ENCODE data around the gene FURIN. TPM values are rescaled to one million over a fixed set of nuclear protein-coding genes. Genes with fewer than 3 reads are reported as not detected.
A peak's percentile ranks its signal among the peaks of the same experiment; 100 is the strongest.

Gene FURIN
- total RNA-seq, 4 donors from 2014 or later = 28.7 to 71.1 (median 42.4) TPM

DNA sequence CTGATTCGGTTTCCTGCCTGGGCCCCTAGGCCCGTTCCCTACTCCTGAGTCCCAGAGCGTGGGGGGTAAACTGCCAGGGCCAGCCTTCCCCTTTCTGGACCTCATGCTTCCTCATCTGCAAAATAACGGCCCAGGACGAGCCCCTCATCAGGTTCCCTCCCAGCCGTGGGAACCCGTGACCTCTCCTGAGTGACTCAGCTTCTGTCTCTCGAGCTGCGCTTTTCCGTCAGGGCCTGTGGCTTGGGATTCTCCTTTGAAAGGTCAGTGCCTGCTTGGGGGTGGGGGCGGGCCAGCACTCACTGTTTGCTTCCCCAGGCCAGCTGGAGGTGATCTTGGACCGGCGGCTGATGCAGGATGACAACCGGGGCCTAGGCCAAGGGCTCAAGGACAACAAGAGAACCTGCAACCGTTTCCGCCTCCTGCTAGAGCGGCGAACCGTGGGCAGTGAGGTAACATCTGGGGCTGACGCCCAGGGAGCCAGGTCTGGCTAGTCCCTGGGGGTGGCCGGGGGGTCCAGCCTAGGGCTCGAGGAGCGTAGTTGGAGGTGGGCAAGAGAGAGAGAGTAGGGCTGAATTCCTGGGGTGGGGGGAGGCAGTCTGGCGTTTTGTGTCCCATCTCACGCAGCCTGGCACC, 47.5 kb downstream of the FURIN start:
- peaks cover 18 to 100% (median 35%) of the 10 kb centered on the region in 3 donors for H3K36me3 ChIP-seq
- peak overlapping the region in 1 of 4 donors; percentile 28 for H3K27ac ChIP-seq
- WGBS, 2 donors = 71 to 73% methylated on average over 18 to 25 of the region's 25 CpGs
- H3K4me1 ChIP-seq = peaks cover 0 to 4% (median 0%) of the 10 kb centered on the region in 4 donors
- H3K27me3 ChIP-seq = no peaks in the 10 kb centered on the region
- no peaks in the 10 kb centered on the region for H3K9me3 ChIP-seq
- no peak overlapping the region for H3K4me3 ChIP-seq
- no peak for DNase-seq (ENCODE audit: low spot score in 2 of 2)
- TF ChIP-seq EP300 (IDR thresholded peaks at IDR 0.05) = no peak
- no peak for TF ChIP-seq POLR2A (IDR thresholded peaks at IDR 0.05)

GRCh38 chr15:90916461-90916860, 48.1 kb downstream of the FURIN start:
- Histone ChIP-seq H3K9me3 (no peaks in the 10 kb centered on the region), H3K36me3 (peaks cover 14 to 100% (median 30%) of the 10 kb centered on the region in 3 donors), H3K4me3 (no peak overlapping the region), H3K4me1 (peaks cover 0 to 4% (median 0%) of the 10 kb centered on the region in 4 donors), H3K27ac (peak overlapping the region in 1 of 4 donors; percentile 28), H3K27me3 (no peaks in the 10 kb centered on the region)
- WGBS, 2 donors = 84 to 85% methylated on average over 11 of the region's 11 CpGs
- no peak for TF ChIP-seq POLR2A (IDR thresholded peaks at IDR 0.05)
- TF ChIP-seq EP300 (IDR thresholded peaks at IDR 0.05) = no peak
- TF ChIP-seq, protein P1, sequence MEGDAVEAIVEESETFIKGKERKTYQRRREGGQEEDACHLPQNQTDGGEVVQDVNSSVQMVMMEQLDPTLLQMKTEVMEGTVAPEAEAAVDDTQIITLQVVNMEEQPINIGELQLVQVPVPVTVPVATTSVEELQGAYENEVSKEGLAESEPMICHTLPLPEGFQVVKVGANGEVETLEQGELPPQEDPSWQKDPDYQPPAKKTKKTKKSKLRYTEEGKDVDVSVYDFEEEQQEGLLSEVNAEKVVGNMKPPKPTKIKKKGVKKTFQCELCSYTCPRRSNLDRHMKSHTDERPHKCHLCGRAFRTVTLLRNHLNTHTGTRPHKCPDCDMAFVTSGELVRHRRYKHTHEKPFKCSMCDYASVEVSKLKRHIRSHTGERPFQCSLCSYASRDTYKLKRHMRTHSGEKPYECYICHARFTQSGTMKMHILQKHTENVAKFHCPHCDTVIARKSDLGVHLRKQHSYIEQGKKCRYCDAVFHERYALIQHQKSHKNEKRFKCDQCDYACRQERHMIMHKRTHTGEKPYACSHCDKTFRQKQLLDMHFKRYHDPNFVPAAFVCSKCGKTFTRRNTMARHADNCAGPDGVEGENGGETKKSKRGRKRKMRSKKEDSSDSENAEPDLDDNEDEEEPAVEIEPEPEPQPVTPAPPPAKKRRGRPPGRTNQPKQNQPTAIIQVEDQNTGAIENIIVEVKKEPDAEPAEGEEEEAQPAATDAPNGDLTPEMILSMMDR (IDR thresholded peaks at IDR 0.05) = no peak
- no peak for DNase-seq (ENCODE audit: low spot score in 2 of 2)

DNA sequence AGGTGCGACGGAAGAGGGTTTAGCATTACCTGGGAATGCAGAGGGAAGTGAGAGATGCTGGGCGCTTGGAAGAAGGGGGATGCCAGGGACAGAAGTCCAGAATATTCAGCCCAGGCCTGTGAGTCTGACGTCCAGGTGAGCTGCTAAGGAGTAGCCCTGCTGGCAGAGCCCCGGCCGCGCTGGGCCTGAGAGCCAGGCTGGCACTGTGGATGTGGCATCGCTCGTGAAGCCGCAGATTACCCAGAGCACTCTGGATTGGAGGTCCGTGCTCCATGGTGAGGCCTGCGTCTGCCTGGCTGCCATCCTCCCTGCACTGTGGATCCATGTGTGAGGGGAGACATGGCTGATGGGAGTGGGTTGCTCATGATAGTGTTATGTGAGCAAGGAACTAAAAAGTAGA, 49.2 kb downstream of the FURIN start:
- no peaks in the 10 kb centered on the region for H3K9me3 ChIP-seq
- peaks cover 0 to 4% (median 0%) of the 10 kb centered on the region in 4 donors for H3K4me1 ChIP-seq
- DNase-seq (ENCODE audit: low spot score in 2 of 2) = no peak
- H3K4me3 ChIP-seq = no peak overlapping the region
- no peaks in the 10 kb centered on the region for H3K27me3 ChIP-seq
- TF ChIP-seq EP300 (IDR thresholded peaks at IDR 0.05) (no peak), POLR2A (IDR thresholded peaks at IDR 0.05) (no peak)
- TF ChIP-seq, protein P1 (IDR thresholded peaks at IDR 0.05) = no peak
- peaks cover 12 to 93% (median 21%) of the 10 kb centered on the region in 3 donors for H3K36me3 ChIP-seq
- no peak overlapping the region for H3K27ac ChIP-seq
- WGBS, 2 donors = 92 to 96% methylated on average over 12 of the region's 12 CpGs

DNA sequence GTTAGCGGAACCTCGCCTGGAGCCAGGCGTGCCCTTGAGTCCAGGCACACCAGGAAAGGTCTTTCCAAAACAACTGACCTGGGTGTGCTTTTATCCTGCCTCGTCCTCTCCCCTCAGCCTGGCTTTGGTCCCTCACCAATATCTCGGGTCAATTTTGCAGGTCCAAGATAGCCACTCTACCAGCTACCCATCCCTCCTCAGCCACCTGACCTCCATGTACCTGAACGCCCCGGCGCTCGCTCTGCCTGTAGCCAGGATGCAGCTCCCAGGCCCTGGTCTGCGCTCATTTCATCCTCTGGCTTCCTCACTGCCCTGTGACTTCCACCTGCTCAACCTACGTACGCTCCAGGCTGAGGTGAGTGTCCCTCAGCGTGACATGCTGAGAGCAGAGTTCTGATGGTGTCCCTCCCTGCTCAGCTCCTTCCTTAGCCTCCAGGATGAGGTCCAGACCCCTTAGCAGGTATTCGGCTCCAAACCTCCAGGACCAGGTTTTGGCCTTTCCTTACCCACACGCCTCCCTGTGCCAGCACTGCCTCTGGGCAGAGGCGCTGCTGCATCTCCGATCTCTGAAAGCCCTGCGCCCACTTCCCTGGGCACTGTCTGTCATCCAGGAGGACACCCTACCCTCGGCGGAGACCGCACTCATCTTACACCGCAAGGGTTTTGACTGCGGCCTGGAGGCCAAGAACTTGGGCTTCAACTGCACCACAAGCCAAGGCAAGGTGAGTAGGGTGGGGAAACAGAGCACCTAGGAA, 49.8 kb downstream of the FURIN start:
- peaks cover 0 to 4% (median 0%) of the 10 kb centered on the region in 4 donors for H3K4me1 ChIP-seq
- 94 to 95% methylated on average over 23 of the region's 23 CpGs for WGBS, 2 donors
- TF ChIP-seq, protein P1 (IDR thresholded peaks at IDR 0.05) = no peak
- TF ChIP-seq EP300 (IDR thresholded peaks at IDR 0.05) (no peak), POLR2A (IDR thresholded peaks at IDR 0.05) (no peak)
- no peaks in the 10 kb centered on the region for H3K9me3 ChIP-seq
- no peaks in the 10 kb centered on the region for H3K27me3 ChIP-seq
- H3K27ac ChIP-seq = no peak overlapping the region
- H3K36me3 ChIP-seq = peaks cover 12 to 90% (median 14%) of the 10 kb centered on the region in 3 donors
- DNase-seq (ENCODE audit: low spot score in 2 of 2) = no peak
- no peak overlapping the region for H3K4me3 ChIP-seq

DNA sequence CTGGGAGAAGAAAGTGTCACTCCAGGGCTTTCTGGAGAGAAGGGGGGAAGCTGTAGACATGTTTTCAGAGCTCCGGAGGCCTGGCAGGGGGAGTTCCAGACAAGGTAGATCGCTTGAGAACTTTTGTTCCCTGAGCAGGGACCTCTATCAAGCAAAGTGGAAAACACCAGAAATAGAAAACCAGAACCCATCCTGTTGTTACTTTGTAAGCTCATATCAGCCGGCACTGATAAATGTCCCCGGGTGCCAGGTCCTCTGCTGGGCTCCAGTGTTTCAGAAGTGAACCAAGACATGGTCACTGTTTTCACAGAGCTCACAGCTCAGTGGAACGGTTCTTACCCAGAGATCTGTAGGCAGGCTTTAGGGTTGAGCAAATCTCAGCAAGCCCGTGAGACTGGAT, 50.4 kb downstream of the FURIN start:
- Histone ChIP-seq H3K4me3 (no peak overlapping the region), H3K36me3 (peaks cover 11 to 90% (median 12%) of the 10 kb centered on the region in 3 donors), H3K27ac (no peak overlapping the region), H3K4me1 (peaks cover 0 to 4% (median 0%) of the 10 kb centered on the region in 4 donors), H3K9me3 (no peaks in the 10 kb centered on the region), H3K27me3 (no peaks in the 10 kb centered on the region)
- no peak for TF ChIP-seq POLR2A (IDR thresholded peaks at IDR 0.05)
- TF ChIP-seq EP300 (IDR thresholded peaks at IDR 0.05) = no peak
- TF ChIP-seq, protein P1 (IDR thresholded peaks at IDR 0.05) = no peak
- no peak for DNase-seq (ENCODE audit: low spot score in 2 of 2)
- WGBS, 2 donors = 89 to 99% methylated on average over 5 to 6 of the region's 6 CpGs

All from tibial nerve (tissue), 4 donors.